CD4-positive, CD25-positive, alpha-beta regulatory T cell (primary cell): Measurements from ENCODE around the gene JARID2. TPM values are rescaled to one million over a fixed set of nuclear protein-coding genes. Genes with fewer than 3 reads are reported as not detected.
A peak's percentile ranks its signal among the peaks of the same experiment; 100 is the strongest.

Source experiments
- ATAC-seq, 2 donors: fragments of 150-1000 bp; cut with Tn5 transposase; one replicate each; pipeline ENCODE4 v1.10.0; 2021; ENCODE audit warnings: low read depth in 2 of 2, moderate number of reproducible peaks in 2 of 2, moderate library complexity in 1 of 2
- DNase-seq, 3 donors: peaks; one replicate each; pipeline versions ENCODE4 v3.0.0 to v3.0.0-alpha.2; 2012 to 2022; ENCODE audit warnings: mixed read lengths in 1 of 3
- H3K27ac ChIP-seq: one replicate; pipeline ENCODE4 v1.7.0; 2013; ENCODE audit warnings: mild to moderate bottlenecking, low read length; ENCODE audit not compliant: insufficient read depth, poor library complexity, severe bottlenecking
- H3K27me3 ChIP-seq: one replicate; pipeline ENCODE4 v1.7.0; 2013; ENCODE audit warnings: low read length; ENCODE audit not compliant: control insufficient read depth, insufficient read depth
- H3K36me3 ChIP-seq: one replicate; pipeline ENCODE4 v1.7.0; 2013; ENCODE audit warnings: mild to moderate bottlenecking, low read length, moderate library complexity; ENCODE audit not compliant: control insufficient read depth, insufficient read depth
- H3K4me1 ChIP-seq: 2 replicates; pipeline ENCODE4 v1.7.0; 2013; ENCODE audit warnings: mild to moderate bottlenecking, low read length; ENCODE audit not compliant: insufficient read depth, control insufficient read depth, poor library complexity, severe bottlenecking
- H3K4me3 ChIP-seq: one replicate; pipeline ENCODE4 v1.7.0; 2013; ENCODE audit warnings: low read depth, mild to moderate bottlenecking, low read length, moderate library complexity
- H3K9me3 ChIP-seq, 2 experiments: 1 replicate in 1 of 2; 2 replicates in 1 of 2; pipeline ENCODE4 v1.7.0; 2013; ENCODE audit warnings: low read length in 2 of 2, mild to moderate bottlenecking in 1 of 2, moderate library complexity in 1 of 2; ENCODE audit not compliant: control insufficient read depth in 2 of 2
- H3K27ac Mint-ChIP-seq, 3 donors: one replicate each; pipeline ENCODE4 v1.8.0; 2020 to 2022; ENCODE audit warnings: mild to moderate bottlenecking in 3 of 3, mixed read lengths in 3 of 3, moderate library complexity in 2 of 3
- H3K27me3 Mint-ChIP-seq: one replicate; pipeline ENCODE4 v1.8.0; 2022; ENCODE audit warnings: mild to moderate bottlenecking, mixed read lengths
- H3K36me3 Mint-ChIP-seq: one replicate; pipeline ENCODE4 v1.8.0; 2020; ENCODE audit warnings: mixed read lengths
- H3K4me1 Mint-ChIP-seq, 4 donors: one replicate each; pipeline ENCODE4 v1.8.0; 2020 to 2022; ENCODE audit warnings: mixed read lengths in 4 of 4, mild to moderate bottlenecking in 1 of 4
- H3K4me3 Mint-ChIP-seq, 4 donors: one replicate each; pipeline ENCODE4 v1.8.0; 2020 to 2022; ENCODE audit warnings: mild to moderate bottlenecking in 4 of 4, mixed read lengths in 4 of 4, moderate library complexity in 3 of 4
- H3K9me3 Mint-ChIP-seq, 7 donors: one replicate each; pipeline ENCODE4 v1.8.0; 2020 to 2022; ENCODE audit warnings: mixed read lengths in 7 of 7, mild to moderate bottlenecking in 3 of 7, moderate library complexity in 2 of 7
- polyA plus RNA-seq, 4 donors: library from polyadenylated mRNA; unstranded; fragments of 300-500 nt; fragmentation: Illumina TruSeq; gene quantifications; one replicate each; pipeline ENCODE4 v1.2.3, GENCODE V29; 2021
- total RNA-seq: library from RNA; stranded (reverse); gene quantifications from one replicate; pipeline ENCODE4 v1.2.3, GENCODE V29; 2022

Gene JARID2
- total and polyA plus RNA-seq, 5 donors from 2014 or later, result 4.1 to 26.1 (median 5.6) TPM

DNA sequence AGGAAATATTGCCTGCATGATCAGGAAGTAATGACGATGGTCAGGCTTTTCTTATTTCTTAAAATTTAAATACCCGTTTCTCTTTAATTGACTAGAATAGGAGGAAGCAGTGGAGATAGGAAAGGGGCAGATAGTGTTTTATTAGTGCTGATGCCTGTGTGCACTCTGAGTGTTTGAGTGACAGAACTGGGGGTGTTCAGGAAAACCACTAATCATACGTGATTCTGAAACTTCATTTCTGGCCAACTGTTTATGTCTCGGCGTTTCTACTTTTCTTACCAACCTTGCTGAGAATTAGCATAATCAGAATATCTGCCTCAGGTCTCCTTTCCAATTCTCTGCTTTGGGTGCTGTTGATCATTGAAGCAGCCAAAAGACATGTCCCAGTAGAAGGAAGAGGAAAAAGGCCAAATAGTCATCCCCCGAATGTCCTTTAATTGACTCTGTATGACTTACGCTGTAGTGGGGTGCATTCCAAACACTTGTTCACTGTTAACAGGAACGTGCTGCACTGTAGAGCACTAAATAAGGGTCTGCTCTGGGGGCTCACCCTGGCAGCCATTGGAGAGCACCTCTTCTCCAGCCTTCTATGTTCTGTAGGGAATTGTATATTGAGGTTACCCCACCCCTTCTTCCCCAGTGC is 152.9 kb downstream of the JARID2 start:
- ATAC-seq (peak; percentile 20 to 25), DNase-seq (peak in 1 of 3 donors; percentile 63)
- H3K27me3 ChIP-seq, result no peaks in the 10 kb centered on the region
- H3K4me1 Mint-ChIP-seq, result peaks cover 29 to 76% (median 64%) of the 10 kb centered on the region in 4 donors
- no peaks in the 10 kb centered on the region for H3K9me3 ChIP-seq
- peak overlapping the region; percentile 51 to 85 (median 59) for H3K4me3 Mint-ChIP-seq
- peaks cover 4% of the 10 kb centered on the region for H3K36me3 Mint-ChIP-seq
- H3K27me3 Mint-ChIP-seq, result no peaks in the 10 kb centered on the region
- H3K9me3 Mint-ChIP-seq, result no peaks in the 10 kb centered on the region
- H3K27ac ChIP-seq, result no peak overlapping the region
- peak overlapping the region; percentile 66 to 89 (median 83) for H3K27ac Mint-ChIP-seq
- peak overlapping the region; percentile 59 for H3K4me3 ChIP-seq
- no peaks in the 10 kb centered on the region for H3K36me3 ChIP-seq
- peaks cover 43% of the 10 kb centered on the region for H3K4me1 ChIP-seq

DNA sequence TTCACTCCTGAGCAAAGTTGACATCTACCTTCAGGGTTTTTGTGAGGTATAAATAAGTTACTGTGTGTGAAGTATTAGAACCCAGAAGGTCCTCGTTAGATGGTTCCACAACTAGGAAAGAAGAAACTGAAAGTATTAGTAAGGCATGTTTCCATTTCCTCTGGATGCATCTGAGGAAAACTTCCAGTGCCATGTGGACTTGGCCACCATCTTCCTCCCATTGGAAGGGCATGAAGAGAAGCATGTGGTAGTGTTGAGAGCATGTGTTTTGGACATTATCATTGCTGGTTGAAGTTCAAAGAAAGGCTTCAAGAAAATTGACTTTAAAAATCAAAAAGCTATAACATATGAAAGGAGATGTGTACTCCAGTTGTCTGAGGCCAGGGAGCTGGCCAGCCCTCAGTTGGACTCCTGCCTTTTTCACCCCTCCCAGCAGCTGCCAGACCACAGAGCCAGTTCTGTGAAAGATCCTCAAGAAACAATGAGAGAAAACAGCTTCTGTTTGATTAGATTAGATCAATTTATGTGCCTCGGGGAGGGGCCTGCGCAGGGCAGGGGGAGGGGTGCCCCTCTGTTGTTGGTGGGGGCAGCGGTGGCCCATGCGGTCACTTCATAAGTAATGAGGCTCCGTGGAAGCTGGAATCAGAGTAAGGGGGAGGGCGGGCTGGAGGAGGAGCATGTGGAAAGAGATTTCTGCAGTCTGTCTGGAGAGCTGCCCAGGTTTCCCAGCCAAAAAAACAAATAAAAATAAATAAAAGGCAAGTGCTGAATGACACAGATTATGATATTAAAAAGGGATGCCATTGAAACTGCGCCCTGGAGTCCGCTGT is 154.0 kb downstream of the JARID2 start:
- H3K4me1 ChIP-seq, result peaks cover 50% of the 10 kb centered on the region
- peak overlapping the region; percentile 51 to 85 (median 69) for H3K4me3 Mint-ChIP-seq

GRCh38 chr6:15400572-15401004 is 154.7 kb downstream of the JARID2 start:
- H3K4me3 ChIP-seq, result peak overlapping the region; percentile 33
- H3K27me3 ChIP-seq, result no peaks in the 10 kb centered on the region
- DNase-seq (peak in 2 of 3 donors; percentile 28 to 76), ATAC-seq (peak; percentile 45 to 65)
- peaks cover 50% of the 10 kb centered on the region for H3K4me1 ChIP-seq
- no peak overlapping the region for H3K27ac ChIP-seq
- H3K27me3 Mint-ChIP-seq, result no peaks in the 10 kb centered on the region
- peaks cover 25 to 82% (median 68%) of the 10 kb centered on the region in 4 donors for H3K4me1 Mint-ChIP-seq
- no peaks in the 10 kb centered on the region for H3K36me3 ChIP-seq
- H3K9me3 ChIP-seq, result no peaks in the 10 kb centered on the region
- peak overlapping the region; percentile 46 to 90 (median 84) for H3K4me3 Mint-ChIP-seq
- no peaks in the 10 kb centered on the region for H3K9me3 Mint-ChIP-seq
- H3K27ac Mint-ChIP-seq, result peak overlapping the region in 2 of 3 donors; percentile 76 to 77
- H3K36me3 Mint-ChIP-seq, result no peaks in the 10 kb centered on the region

More for the DNA sequence above, 154.0 kb downstream of the JARID2 start:
- Histone ChIP-seq H3K27me3 (no peaks in the 10 kb centered on the region), H3K4me3 (peak overlapping the region; percentile 21), H3K27ac (no peak overlapping the region), H3K36me3 (no peaks in the 10 kb centered on the region), H3K9me3 (no peaks in the 10 kb centered on the region)
- Mint-ChIP-seq H3K27me3 (no peaks in the 10 kb centered on the region), H3K9me3 (no peaks in the 10 kb centered on the region), H3K27ac (peak overlapping the region in 2 of 3 donors; percentile 13 to 83), H3K4me1 (peaks cover 25 to 80% (median 65%) of the 10 kb centered on the region in 4 donors), H3K36me3 (no peaks in the 10 kb centered on the region)
- DNase-seq (no peak), ATAC-seq (no peak)

DNA sequence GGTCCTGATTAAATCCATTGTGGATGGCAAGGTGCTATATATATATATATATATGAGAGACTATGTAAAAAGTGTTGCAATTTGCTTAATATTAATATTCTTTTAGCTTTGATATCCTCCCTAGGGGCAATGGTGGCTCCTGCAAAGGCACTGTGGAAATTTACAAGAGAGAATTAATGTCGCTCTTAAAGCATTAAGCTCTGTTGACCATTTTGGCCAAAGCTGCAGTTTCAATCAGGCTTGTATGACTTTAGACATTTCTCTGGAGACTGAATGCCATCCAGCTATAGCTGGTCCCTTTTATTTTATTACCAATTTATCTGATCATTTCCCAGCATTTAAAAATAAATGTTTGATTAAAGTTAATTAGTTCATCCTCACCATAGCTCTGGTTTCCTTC is 155.3 kb downstream of the JARID2 start:
- no peak overlapping the region for H3K27ac ChIP-seq
- H3K4me1 Mint-ChIP-seq, result peaks cover 25 to 88% (median 69%) of the 10 kb centered on the region in 4 donors
- no peaks in the 10 kb centered on the region for H3K27me3 Mint-ChIP-seq
- no peaks in the 10 kb centered on the region for H3K36me3 Mint-ChIP-seq
- H3K27ac Mint-ChIP-seq, result peak overlapping the region; percentile 76 to 84 (median 77)
- peaks cover 50% of the 10 kb centered on the region for H3K4me1 ChIP-seq
- ATAC-seq (no peak), DNase-seq (no peak)
- no peaks in the 10 kb centered on the region for H3K9me3 Mint-ChIP-seq
- no peak overlapping the region for H3K4me3 ChIP-seq
- peak overlapping the region in 2 of 4 donors; percentile 46 to 90 for H3K4me3 Mint-ChIP-seq
- H3K9me3 ChIP-seq, result no peaks in the 10 kb centered on the region
- no peaks in the 10 kb centered on the region for H3K27me3 ChIP-seq
- no peaks in the 10 kb centered on the region for H3K36me3 ChIP-seq

DNA sequence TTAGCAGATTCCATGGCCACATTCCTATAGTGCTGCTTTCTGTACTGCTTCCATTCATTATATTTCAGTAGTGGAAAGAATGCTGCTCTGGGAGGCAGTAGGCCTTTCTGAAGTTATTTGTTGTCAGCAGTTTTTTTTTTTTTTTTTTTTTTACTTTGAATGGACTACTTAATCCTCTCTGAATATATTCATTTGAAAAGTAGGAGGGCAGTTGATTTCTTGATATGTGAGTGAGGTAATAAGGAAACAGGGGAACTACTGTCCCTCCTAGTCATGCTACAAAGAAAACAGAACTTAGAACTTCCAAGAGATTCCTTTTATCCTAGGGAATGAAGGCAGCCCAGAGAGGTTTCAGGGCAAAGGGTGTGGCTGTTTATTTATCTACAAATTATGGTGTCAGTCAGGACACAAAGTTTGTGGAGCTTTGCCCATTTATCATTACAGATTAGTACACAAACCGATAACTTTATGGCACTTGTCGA is 155.9 kb downstream of the JARID2 start:
- no peak for DNase-seq
- peak overlapping the region in 2 of 3 donors; percentile 76 to 84 for H3K27ac Mint-ChIP-seq
- H3K4me1 Mint-ChIP-seq, result peaks cover 25 to 90% (median 70%) of the 10 kb centered on the region in 4 donors
- H3K4me3 Mint-ChIP-seq, result no peak overlapping the region
- Histone ChIP-seq H3K27me3 (no peaks in the 10 kb centered on the region), H3K27ac (no peak overlapping the region), H3K36me3 (no peaks in the 10 kb centered on the region), H3K4me1 (peaks cover 50% of the 10 kb centered on the region), H3K4me3 (no peak overlapping the region), H3K9me3 (no peaks in the 10 kb centered on the region)
- H3K36me3 Mint-ChIP-seq, result no peaks in the 10 kb centered on the region
- no peaks in the 10 kb centered on the region for H3K27me3 Mint-ChIP-seq
- no peaks in the 10 kb centered on the region for H3K9me3 Mint-ChIP-seq
- ATAC-seq, result no peak

GRCh38 chr6:15402406-15403045 is 156.7 kb downstream of the JARID2 start:
- DNase-seq (no peak), ATAC-seq (no peak)
- Mint-ChIP-seq H3K27me3 (no peaks in the 10 kb centered on the region), H3K36me3 (no peaks in the 10 kb centered on the region), H3K27ac (peak overlapping the region in 2 of 3 donors; percentile 17 to 76), H3K4me1 (peaks cover 25 to 88% (median 67%) of the 10 kb centered on the region in 4 donors), H3K9me3 (no peaks in the 10 kb centered on the region), H3K4me3 (peak overlapping the region in 2 of 4 donors; percentile 12 to 64)
- no peaks in the 10 kb centered on the region for H3K9me3 ChIP-seq
- H3K36me3 ChIP-seq, result no peaks in the 10 kb centered on the region
- no peak overlapping the region for H3K27ac ChIP-seq
- H3K27me3 ChIP-seq, result no peaks in the 10 kb centered on the region
- H3K4me1 ChIP-seq, result peaks cover 50% of the 10 kb centered on the region
- no peak overlapping the region for H3K4me3 ChIP-seq

- Histone ChIP-seq H3K36me3 (no peaks in the 10 kb centered on the region), H3K9me3 (no peaks in the 10 kb centered on the region), H3K27ac (no peak overlapping the region), H3K4me1 (peaks cover 47% of the 10 kb centered on the region), H3K27me3 (no peaks in the 10 kb centered on the region), H3K4me3 (peak overlapping the region; percentile 18)
- H3K27ac Mint-ChIP-seq, result peak overlapping the region; percentile 17 to 76 (median 62)
- H3K36me3 Mint-ChIP-seq, result no peaks in the 10 kb centered on the region
- no peak for ATAC-seq
- no peak for DNase-seq
- H3K4me3 Mint-ChIP-seq, result peak overlapping the region; percentile 3 to 64 (median 31)
- no peaks in the 10 kb centered on the region for H3K9me3 Mint-ChIP-seq
- no peaks in the 10 kb centered on the region for H3K27me3 Mint-ChIP-seq
- H3K4me1 Mint-ChIP-seq, result peaks cover 23 to 88% (median 63%) of the 10 kb centered on the region in 4 donors
Observed at GRCh38 chr6:15403094-15403755, 157.4 kb downstream of the JARID2 start.
